Stimulated activated CD4-positive, alpha-beta T cell treated with anti-CD3 and anti-CD28 coated beads, TNF-alpha, amount 100 ng/mL, for 24 hours (primary cell): Measurements from ENCODE around the gene ABCB11.

Experiments used
- DNase-seq, 3 experiments: peaks; one replicate each; pipeline ENCODE4 v3.0.0-alpha.2; 2020; ENCODE audit warnings: low read depth in 3 of 3

ABCB11 gene

GRCh38 chr2:169007941-169008340, 23.2 kb downstream of the ABCB11 start:
- DNase-seq, result no peak

- no peak for DNase-seq
Observed at GRCh38 chr2:169007356-169007755, 23.8 kb downstream of the ABCB11 start.

GRCh38 chr2:169006665-169007064, 24.5 kb downstream of the ABCB11 start:
- no peak for DNase-seq

- DNase-seq, result no peak
Observed at GRCh38 chr2:169005994-169006393, 25.1 kb downstream of the ABCB11 start.

- DNase-seq, result no peak
Observed at GRCh38 chr2:169005080-169005598, 26.0 kb downstream of the ABCB11 start.

GRCh38 chr2:169002161-169002738, 28.9 kb downstream of the ABCB11 start:
- DNase-seq, result no peak

GRCh38 chr2:169001116-169001815, 29.9 kb downstream of the ABCB11 start:
- no peak for DNase-seq

- no peak for DNase-seq
Observed at GRCh38 chr2:168999668-169000213, 31.4 kb downstream of the ABCB11 start.

- DNase-seq, result no peak
Observed at GRCh38 chr2:168998609-168999211, 32.4 kb downstream of the ABCB11 start.

- DNase-seq, result no peak
Observed at GRCh38 chr2:168997794-168998193, 33.3 kb downstream of the ABCB11 start.

GRCh38 chr2:168997118-168997521, 34.0 kb downstream of the ABCB11 start:
- DNase-seq, result no peak

GRCh38 chr2:168995744-168996143, 35.4 kb downstream of the ABCB11 start:
- no peak for DNase-seq

GRCh38 chr2:168993538-168993937, 37.6 kb downstream of the ABCB11 start:
- no peak for DNase-seq

GRCh38 chr2:168992591-168993349, 38.4 kb downstream of the ABCB11 start:
- no peak for DNase-seq

GRCh38 chr2:168992026-168992425, 39.1 kb downstream of the ABCB11 start:
- no peak for DNase-seq

GRCh38 chr2:168988755-168989154, 42.4 kb downstream of the ABCB11 start:
- DNase-seq, result no peak

GRCh38 chr2:168986398-168986943, 44.7 kb downstream of the ABCB11 start:
- no peak for DNase-seq

- DNase-seq, result no peak
Observed at GRCh38 chr2:168981651-168982050, 49.5 kb downstream of the ABCB11 start.

- no peak for DNase-seq
Observed at GRCh38 chr2:168978461-168978861, 52.7 kb downstream of the ABCB11 start.

GRCh38 chr2:168977608-168978007, 53.5 kb downstream of the ABCB11 start:
- DNase-seq, result no peak

GRCh38 chr2:168976034-168976654, 55.0 kb downstream of the ABCB11 start:
- DNase-seq, result no peak
